NB4 (cell line): ENCODE results near the gene LDLRAD1.

Experiments
- MYC ChIP-seq: IDR thresholded peaks from 2 replicates; pipeline ENCODE4 v1.6.1; 2011; ENCODE audit warnings: low read depth, low read length
- POLR2A ChIP-seq: IDR thresholded peaks from 2 replicates; pipeline ENCODE4 v1.6.1; 2011; ENCODE audit warnings: mild to moderate bottlenecking; ENCODE audit not compliant: insufficient read length; ENCODE audit errors: extremely low read depth
- TF ChIP-seq, protein P1 (sequence below): IDR thresholded peaks from one replicate; pipeline ENCODE4 v1.5.1; 2012; ENCODE audit warnings: low read depth, low read length
- TF ChIP-seq, protein P2 (sequence below): IDR thresholded peaks from 2 replicates; pipeline ENCODE4 v1.6.1; 2011; ENCODE audit warnings: low read depth, low read length

DNA sequence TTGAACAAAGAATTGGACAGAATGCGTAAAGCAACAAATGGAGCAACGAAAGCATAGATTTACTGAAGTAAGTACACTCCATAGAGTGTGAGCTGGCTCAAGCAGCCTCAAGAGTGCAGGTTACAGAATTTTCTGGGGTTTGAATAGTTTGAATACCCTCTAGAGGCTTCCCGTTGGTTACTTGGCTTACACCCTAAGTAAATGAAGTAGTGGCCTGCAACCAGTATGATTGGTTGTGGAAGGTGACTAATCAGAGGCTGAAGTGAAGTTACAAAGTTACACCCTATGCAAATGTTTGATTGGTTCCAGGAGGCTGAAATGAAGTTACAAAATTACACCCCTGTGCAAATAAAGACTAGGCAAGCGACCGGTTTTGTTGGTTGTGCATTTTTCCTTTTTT lies 46.3 kb upstream of the LDLRAD1 start:
- TF ChIP-seq, protein P1, sequence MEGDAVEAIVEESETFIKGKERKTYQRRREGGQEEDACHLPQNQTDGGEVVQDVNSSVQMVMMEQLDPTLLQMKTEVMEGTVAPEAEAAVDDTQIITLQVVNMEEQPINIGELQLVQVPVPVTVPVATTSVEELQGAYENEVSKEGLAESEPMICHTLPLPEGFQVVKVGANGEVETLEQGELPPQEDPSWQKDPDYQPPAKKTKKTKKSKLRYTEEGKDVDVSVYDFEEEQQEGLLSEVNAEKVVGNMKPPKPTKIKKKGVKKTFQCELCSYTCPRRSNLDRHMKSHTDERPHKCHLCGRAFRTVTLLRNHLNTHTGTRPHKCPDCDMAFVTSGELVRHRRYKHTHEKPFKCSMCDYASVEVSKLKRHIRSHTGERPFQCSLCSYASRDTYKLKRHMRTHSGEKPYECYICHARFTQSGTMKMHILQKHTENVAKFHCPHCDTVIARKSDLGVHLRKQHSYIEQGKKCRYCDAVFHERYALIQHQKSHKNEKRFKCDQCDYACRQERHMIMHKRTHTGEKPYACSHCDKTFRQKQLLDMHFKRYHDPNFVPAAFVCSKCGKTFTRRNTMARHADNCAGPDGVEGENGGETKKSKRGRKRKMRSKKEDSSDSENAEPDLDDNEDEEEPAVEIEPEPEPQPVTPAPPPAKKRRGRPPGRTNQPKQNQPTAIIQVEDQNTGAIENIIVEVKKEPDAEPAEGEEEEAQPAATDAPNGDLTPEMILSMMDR = no peak
- TF ChIP-seq, protein P2, sequence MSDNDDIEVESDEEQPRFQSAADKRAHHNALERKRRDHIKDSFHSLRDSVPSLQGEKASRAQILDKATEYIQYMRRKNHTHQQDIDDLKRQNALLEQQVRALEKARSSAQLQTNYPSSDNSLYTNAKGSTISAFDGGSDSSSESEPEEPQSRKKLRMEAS = no peak
- no peak for TF ChIP-seq POLR2A
- no peak for TF ChIP-seq MYC
